ENCODE results near the gene NTN1. TPM values are rescaled to one million over a fixed set of nuclear protein-coding genes. Genes with fewer than 3 reads are reported as not detected.

Gene NTN1
- total RNA-seq, 1 donor from 2014 or later = 7.8 TPM

DNA sequence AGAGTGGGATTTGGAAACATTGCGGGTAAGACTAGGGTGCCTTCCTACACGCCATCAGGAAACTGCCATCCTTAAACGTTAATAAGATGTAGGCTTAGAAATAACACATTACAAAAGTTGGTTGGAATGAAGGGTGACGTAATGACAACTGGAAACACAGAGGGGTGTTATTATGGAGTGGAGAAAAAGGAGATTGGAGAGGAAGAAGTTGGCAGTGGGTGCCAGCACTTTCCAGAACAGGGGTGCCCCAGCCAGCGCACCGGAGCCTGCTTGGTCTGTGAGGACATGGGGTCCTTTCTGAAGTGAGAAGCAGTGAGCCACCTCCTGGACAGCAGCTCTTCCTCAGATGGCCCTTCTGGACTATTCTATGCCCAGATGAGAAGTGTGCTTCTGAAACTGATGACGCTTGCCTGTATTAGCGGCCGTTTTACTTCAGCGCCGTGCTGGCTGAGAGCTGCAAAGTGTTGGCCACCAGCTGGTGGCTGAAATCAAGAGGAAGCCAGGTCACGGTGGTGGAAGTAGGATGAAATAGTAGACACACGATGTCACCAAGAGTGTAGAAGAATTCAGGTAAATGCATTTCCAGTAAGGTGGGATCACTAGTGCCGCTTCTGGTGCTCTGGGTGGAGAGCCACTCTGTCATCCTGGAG is 244.8 kb downstream of the NTN1 start:
- Histone ChIP-seq H3K36me3 (no peaks in the 10 kb centered on the region), H3K27me3 (ENCODE audit: low read depth) (no peaks in the 10 kb centered on the region), H3K9me3 (no peaks in the 10 kb centered on the region), H3K4me3 (no peak overlapping the region), H3K4me1 (no peaks in the 10 kb centered on the region), H3K27ac (no peak overlapping the region)
- ATAC-seq (no peak), DNase-seq (no peak)
- intact Hi-C loops (cut with DNase I) = no loop called here
- TF ChIP-seq, protein P1, sequence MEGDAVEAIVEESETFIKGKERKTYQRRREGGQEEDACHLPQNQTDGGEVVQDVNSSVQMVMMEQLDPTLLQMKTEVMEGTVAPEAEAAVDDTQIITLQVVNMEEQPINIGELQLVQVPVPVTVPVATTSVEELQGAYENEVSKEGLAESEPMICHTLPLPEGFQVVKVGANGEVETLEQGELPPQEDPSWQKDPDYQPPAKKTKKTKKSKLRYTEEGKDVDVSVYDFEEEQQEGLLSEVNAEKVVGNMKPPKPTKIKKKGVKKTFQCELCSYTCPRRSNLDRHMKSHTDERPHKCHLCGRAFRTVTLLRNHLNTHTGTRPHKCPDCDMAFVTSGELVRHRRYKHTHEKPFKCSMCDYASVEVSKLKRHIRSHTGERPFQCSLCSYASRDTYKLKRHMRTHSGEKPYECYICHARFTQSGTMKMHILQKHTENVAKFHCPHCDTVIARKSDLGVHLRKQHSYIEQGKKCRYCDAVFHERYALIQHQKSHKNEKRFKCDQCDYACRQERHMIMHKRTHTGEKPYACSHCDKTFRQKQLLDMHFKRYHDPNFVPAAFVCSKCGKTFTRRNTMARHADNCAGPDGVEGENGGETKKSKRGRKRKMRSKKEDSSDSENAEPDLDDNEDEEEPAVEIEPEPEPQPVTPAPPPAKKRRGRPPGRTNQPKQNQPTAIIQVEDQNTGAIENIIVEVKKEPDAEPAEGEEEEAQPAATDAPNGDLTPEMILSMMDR (IDR thresholded peaks at IDR 0.05) = no peak

DNA sequence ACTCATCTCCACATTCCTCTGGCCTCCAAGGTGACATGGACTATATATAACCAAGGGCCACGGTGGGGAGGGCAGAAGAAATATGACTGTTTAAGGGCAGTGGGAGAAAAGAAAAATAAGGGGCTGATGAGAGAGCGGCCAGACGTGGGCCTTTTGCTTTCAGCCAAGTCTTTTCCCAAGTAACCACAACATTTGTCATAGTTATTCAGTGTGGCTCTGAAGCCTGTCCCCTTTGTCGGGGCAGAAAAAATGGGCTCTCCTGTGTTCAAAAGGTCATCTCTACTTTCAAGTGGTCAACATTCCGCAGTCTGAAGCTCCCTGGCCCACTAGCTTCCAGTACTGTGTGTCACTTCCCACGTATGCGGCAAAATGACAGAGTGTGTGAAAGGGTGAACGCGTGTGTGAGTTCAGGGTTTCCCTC is 245.4 kb downstream of the NTN1 start:
- ATAC-seq = no peak
- intact Hi-C loops (cut with DNase I) = no loop called here
- DNase-seq = no peak
- no peaks in the 10 kb centered on the region for H3K27me3 ChIP-seq (ENCODE audit: low read depth)
- no peak overlapping the region for H3K27ac ChIP-seq
- H3K4me1 ChIP-seq = no peaks in the 10 kb centered on the region
- no peaks in the 10 kb centered on the region for H3K9me3 ChIP-seq
- H3K4me3 ChIP-seq = no peak overlapping the region
- TF ChIP-seq, protein P1 (IDR thresholded peaks at IDR 0.05) = no peak
- H3K36me3 ChIP-seq = no peaks in the 10 kb centered on the region

DNA sequence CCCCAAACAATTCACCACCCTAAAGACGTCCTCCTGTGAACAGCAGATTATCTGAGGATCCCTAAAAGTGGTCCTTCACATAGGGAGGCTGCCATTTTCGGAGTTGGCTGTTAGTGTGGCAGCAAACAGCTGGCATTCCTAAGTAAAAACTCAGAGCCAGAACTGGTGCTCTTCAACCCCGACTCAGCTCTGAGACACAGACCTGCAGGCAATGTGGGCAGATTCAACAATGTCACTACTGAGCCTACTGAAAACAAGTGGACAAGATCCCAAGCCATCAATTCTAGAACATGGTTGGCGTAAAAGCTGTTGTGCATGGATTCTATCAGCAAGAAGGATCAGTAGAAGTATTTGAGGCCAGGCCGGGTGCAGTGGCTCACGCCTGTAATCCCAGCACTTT is 247.2 kb downstream of the NTN1 start:
- DNase-seq (no peak), ATAC-seq (no peak)
- H3K27me3 ChIP-seq (ENCODE audit: low read depth) = no peaks in the 10 kb centered on the region
- no peaks in the 10 kb centered on the region for H3K4me1 ChIP-seq
- intact Hi-C loops (cut with DNase I) = no loop called here
- no peak overlapping the region for H3K4me3 ChIP-seq
- H3K9me3 ChIP-seq = no peaks in the 10 kb centered on the region
- no peak overlapping the region for H3K27ac ChIP-seq
- H3K36me3 ChIP-seq = no peaks in the 10 kb centered on the region
- TF ChIP-seq, protein P1 (IDR thresholded peaks at IDR 0.05) = no peak

DNA sequence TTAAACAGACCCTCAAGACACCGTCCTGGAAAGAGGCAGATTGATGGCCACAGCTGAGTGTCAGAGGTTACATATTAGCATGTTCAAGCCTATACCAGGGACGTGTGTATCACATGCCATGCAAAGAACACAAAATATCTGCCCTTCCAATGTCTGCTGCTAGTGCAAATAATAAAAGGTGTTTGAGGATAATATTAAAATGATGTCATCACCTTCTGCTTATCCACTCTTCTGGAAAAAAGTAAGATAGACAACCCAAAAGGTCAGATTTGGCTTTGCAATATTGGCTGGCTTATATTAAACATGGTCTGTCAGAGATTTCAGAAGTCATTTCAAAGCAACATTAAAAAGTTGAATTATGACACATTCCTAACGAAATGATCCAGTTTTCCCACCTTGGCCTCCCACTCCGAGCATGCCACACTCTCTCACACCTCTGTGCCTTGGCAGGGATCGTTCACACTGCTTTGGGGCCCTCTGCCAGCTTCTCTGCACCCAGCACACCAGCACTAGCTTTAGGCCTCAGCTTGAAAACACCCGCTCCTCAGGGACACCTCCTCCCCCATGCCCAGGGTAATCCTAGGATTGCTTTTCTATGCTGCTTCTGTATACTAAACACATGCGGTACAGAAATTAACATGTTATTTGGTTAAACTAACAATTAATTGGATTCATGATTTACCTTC is 248.2 kb downstream of the NTN1 start:
- no peaks in the 10 kb centered on the region for H3K27me3 ChIP-seq (ENCODE audit: low read depth)
- H3K9me3 ChIP-seq = no peaks in the 10 kb centered on the region
- ATAC-seq (no peak), DNase-seq (no peak)
- H3K27ac ChIP-seq = no peak overlapping the region
- no peaks in the 10 kb centered on the region for H3K4me1 ChIP-seq
- H3K4me3 ChIP-seq = no peak overlapping the region
- TF ChIP-seq, protein P1 (IDR thresholded peaks at IDR 0.05) = no peak
- intact Hi-C loops (cut with DNase I) = no loop called here
- H3K36me3 ChIP-seq = no peaks in the 10 kb centered on the region

GRCh38 chr17:9270921-9271320 is 249.6 kb downstream of the NTN1 start:
- Histone ChIP-seq H3K27me3 (ENCODE audit: low read depth) (no peaks in the 10 kb centered on the region), H3K9me3 (no peaks in the 10 kb centered on the region), H3K36me3 (no peaks in the 10 kb centered on the region), H3K27ac (no peak overlapping the region), H3K4me1 (no peaks in the 10 kb centered on the region), H3K4me3 (no peak overlapping the region)
- intact Hi-C loops (cut with DNase I) = no loop called here
- DNase-seq (no peak), ATAC-seq (no peak)
- TF ChIP-seq, protein P1 (IDR thresholded peaks at IDR 0.05) = no peak

Measured in lower lobe of right lung (tissue), 2 donors.